SU-DHL-6 (cell line): ENCODE results near the gene CLEC16A.

ENCODE experiments used
- H2AFZ ChIP-seq: fragments of 200-600 bp; sonication (generic); 2 replicates; pipeline ENCODE4 v1.6.1; 2014; ENCODE audit warnings: low read depth, mild to moderate bottlenecking, moderate library complexity, mixed read lengths, antibody characterized with exemption, low read length; ENCODE audit not compliant: severe bottlenecking
- H3F3A ChIP-seq: fragments of 200-600 bp; shearing (Covaris generic); 2 replicates; pipeline ENCODE4 v1.6.0; 2016; ENCODE audit warnings: antibody characterized with exemption, mild to moderate bottlenecking; ENCODE audit not compliant: insufficient read depth
- H3K27ac ChIP-seq: fragments of 200-600 bp; sonication (generic); 2 replicates; pipeline ENCODE4 v1.5.1; 2016; ENCODE audit warnings: low read depth, mild to moderate bottlenecking, low read length, moderate library complexity, mixed read lengths
- H3K27me3 ChIP-seq: fragments of 200-600 bp; sonication (generic), shearing (Covaris generic); 2 replicates; pipeline ENCODE4 v1.6.0; 2014; ENCODE audit warnings: mild to moderate bottlenecking, low read length
- H3K36me3 ChIP-seq: fragments of 200-600 bp; sonication (generic); 2 replicates; pipeline ENCODE4 v1.6.1; 2014; ENCODE audit warnings: mild to moderate bottlenecking, low read length, mixed read lengths
- H3K4me2 ChIP-seq: fragments of 300-600, 200-600 bp; shearing (Covaris generic), sonication (generic); 2 replicates; pipeline ENCODE4 v1.6.0; 2014; ENCODE audit warnings: low read length, low read depth, mild to moderate bottlenecking; ENCODE audit not compliant: poor library complexity, severe bottlenecking
- H3K4me3 ChIP-seq: fragments of 200-600 bp; sonication (generic); 2 replicates; pipeline ENCODE4 v1.5.1; 2014; ENCODE audit warnings: antibody characterized with exemption, low read length, mild to moderate bottlenecking, mixed read lengths; ENCODE audit not compliant: insufficient read depth, poor library complexity, severe bottlenecking
- H3K79me2 ChIP-seq: fragments of 200-600 bp; sonication (generic); 2 replicates; pipeline ENCODE4 v1.6.1; 2014; ENCODE audit warnings: mild to moderate bottlenecking, low read length, moderate library complexity; ENCODE audit not compliant: insufficient read depth
- H3K9ac ChIP-seq: fragments of 200-600 bp; sonication (generic); 2 replicates; pipeline ENCODE4 v1.7.0; 2014; ENCODE audit warnings: mild to moderate bottlenecking, low read length
- H3K9me2 ChIP-seq: fragments of 200-600 bp; sonication (generic); replicated peaks from 2 replicates; pipeline ENCODE4 v1.6.1; 2014; ENCODE audit warnings: low read length; ENCODE audit not compliant: insufficient read depth
- H3K9me3 ChIP-seq: fragments of 200-600 bp; sonication (generic); 2 replicates; pipeline ENCODE4 v1.6.1; 2014; ENCODE audit warnings: low read length, mixed read lengths; ENCODE audit not compliant: insufficient read depth
- H4K20me1 ChIP-seq: fragments of 200-600 bp; sonication (generic); 2 replicates; pipeline ENCODE4 v1.6.1; 2014; ENCODE audit warnings: low read depth, mild to moderate bottlenecking, antibody characterized with exemption, low read length, moderate library complexity, mixed read lengths
- CTCF ChIP-seq: fragments of 200-600 bp; sonication (generic); IDR thresholded peaks from one replicate; pipeline ENCODE4 v1.5.1; 2017; ENCODE audit warnings: antibody characterized with exemption, mild to moderate bottlenecking, low read length, moderate library complexity; ENCODE audit not compliant: insufficient read depth, poor library complexity, severe bottlenecking
- EZH2phosphoT487 ChIP-seq: fragments of 200-600 bp; sonication (generic), shearing (Covaris generic); conservative IDR thresholded peaks from 2 replicates; pipeline ENCODE4 v1.6.1; 2018; ENCODE audit warnings: mild to moderate bottlenecking, antibody characterized with exemption, low read length, moderate library complexity, mixed read lengths

Gene CLEC16A

GRCh38 chr16:11193494-11193893, 249.1 kb downstream of the CLEC16A start:
- H3K4me3 ChIP-seq, result no peak overlapping the region
- H2AFZ ChIP-seq, result no peak overlapping the region
- no peaks in the 10 kb centered on the region for H3K27me3 ChIP-seq
- no peak overlapping the region for H3K4me2 ChIP-seq
- H3K9ac ChIP-seq, result no peak overlapping the region
- no peaks in the 10 kb centered on the region for H3K36me3 ChIP-seq
- no peak overlapping the region for H3K27ac ChIP-seq
- H3K79me2 ChIP-seq, result no peaks in the 10 kb centered on the region
- H3K9me3 ChIP-seq, result no peaks in the 10 kb centered on the region
- TF ChIP-seq CTCF (no peak), EZH2phosphoT487 (no peak)
- no peaks in the 10 kb centered on the region for H3K9me2 ChIP-seq
- H3F3A ChIP-seq, result no peaks in the 10 kb centered on the region
- H4K20me1 ChIP-seq, result no peaks in the 10 kb centered on the region

- Histone ChIP-seq H3F3A (no peaks in the 10 kb centered on the region), H3K4me3 (no peak overlapping the region), H3K27ac (no peak overlapping the region), H3K9me2 (no peaks in the 10 kb centered on the region), H3K27me3 (no peaks in the 10 kb centered on the region), H3K4me2 (no peak overlapping the region), H3K9ac (no peak overlapping the region), H2AFZ (no peak overlapping the region), H3K36me3 (no peaks in the 10 kb centered on the region), H3K79me2 (no peaks in the 10 kb centered on the region), H3K9me3 (no peaks in the 10 kb centered on the region), H4K20me1 (no peaks in the 10 kb centered on the region)
- TF ChIP-seq CTCF, result no peak
- no peak for TF ChIP-seq EZH2phosphoT487
These were observed 250.5 kb downstream of the CLEC16A start for GRCh38 chr16:11194913-11195312.

- Histone ChIP-seq H3K4me3 (no peak overlapping the region), H3K36me3 (no peaks in the 10 kb centered on the region), H3K27me3 (no peaks in the 10 kb centered on the region), H3K9ac (no peak overlapping the region), H3F3A (no peaks in the 10 kb centered on the region), H3K79me2 (no peaks in the 10 kb centered on the region), H3K9me2 (no peaks in the 10 kb centered on the region), H4K20me1 (no peaks in the 10 kb centered on the region), H3K9me3 (no peaks in the 10 kb centered on the region), H3K4me2 (no peak overlapping the region), H3K27ac (no peak overlapping the region), H2AFZ (no peak overlapping the region)
- TF ChIP-seq EZH2phosphoT487 (no peak), CTCF (no peak)
These were observed 252.0 kb downstream of the CLEC16A start for GRCh38 chr16:11196286-11196828.
